GM19193 (cell line): ENCODE results near the gene IFITM1.

ENCODE experiments used
- POLR2A ChIP-seq: IDR thresholded peaks from 4 replicates; pipeline ENCODE4 v1.6.1; 2011; ENCODE audit not compliant: insufficient read depth, insufficient read length; ENCODE audit errors: extremely low read depth

The IFITM1 gene

DNA sequence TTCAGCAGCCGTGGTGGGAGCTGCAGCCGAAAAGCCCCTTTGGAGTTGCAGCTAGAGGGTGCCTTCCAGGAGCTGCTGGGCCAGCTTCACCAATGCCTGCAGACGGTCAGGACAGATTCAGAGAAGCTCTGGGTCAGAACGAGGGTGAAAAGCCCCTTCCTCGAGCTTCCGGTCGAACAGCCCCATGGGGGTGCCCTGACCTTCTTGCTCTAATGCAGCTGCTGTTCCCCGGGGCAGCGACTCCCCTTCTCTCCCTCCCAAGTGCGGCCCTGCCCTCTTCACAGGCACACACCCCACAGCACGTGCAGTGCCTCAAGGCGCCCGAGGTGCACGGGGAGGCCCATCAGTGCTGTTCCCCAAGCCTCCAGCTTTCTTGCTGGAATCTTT lies 16.5 kb downstream of the IFITM1 start:
- TF ChIP-seq POLR2A = no peak

DNA sequence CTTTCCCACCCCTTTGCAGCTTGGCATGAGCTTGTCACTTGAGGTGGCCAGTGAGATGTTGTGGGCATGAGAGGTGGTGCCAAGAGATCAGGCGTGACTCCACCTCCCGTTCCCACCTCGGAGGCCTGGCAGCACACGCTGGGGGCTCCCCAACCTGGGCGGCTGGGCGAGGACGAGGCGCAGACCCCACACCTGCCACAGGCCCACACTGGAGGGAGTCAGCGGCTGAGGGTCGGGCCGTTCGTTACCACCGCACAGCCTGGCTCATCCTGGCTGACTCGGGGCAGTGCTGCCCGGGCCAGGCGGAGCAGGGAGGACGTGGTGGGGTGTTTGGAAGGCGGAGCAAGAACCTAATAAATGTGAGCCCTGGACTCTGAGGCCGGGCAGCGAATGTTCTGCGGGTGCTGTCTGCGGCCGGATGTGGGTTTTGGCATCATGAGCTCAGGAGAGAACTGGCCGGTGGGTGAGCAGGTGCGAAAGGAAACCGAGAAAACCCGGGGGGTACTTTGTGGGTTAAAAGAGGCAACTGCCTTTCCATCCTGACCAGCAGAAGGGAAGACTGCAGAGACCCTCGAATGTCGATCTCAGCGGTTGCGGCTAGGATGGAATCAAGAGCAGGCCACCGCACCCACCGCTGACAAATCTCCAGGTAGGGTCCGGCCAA lies 17.0 kb downstream of the IFITM1 start:
- TF ChIP-seq POLR2A = no peak

DNA sequence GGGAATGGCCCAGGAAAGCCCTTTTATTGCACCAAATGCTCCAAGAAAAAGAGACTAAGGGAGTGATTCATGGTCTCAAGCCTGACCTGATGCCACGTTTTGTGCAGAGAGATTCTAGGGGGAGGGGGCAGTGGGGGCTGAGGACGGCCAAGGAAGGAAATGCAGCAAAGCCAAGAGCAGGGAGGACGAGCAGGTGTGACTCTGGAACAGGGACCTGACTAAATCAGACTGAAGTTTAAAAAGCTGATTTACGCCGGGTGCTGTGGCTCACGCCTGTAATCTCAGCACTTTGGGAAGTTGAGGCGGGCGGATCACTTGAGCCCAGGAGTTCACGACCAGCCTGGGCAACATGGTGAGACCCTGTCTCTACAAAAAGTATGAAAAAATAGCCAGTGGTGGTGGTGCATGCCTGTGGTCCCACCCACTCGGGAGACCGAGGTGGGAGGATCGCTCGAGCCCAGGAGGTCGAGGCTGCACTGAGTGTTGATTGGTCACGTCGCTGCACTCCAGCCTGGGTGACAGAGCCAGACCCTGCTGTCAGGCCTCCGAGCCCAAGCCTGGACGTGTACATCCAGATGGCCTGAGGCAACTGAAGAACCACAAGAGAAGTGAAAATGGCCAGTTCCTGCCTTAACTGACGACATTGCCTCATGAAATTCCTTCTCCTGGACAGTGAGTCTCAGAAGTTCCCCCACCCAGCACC lies 17.7 kb downstream of the IFITM1 start:
- TF ChIP-seq POLR2A = no peak

DNA sequence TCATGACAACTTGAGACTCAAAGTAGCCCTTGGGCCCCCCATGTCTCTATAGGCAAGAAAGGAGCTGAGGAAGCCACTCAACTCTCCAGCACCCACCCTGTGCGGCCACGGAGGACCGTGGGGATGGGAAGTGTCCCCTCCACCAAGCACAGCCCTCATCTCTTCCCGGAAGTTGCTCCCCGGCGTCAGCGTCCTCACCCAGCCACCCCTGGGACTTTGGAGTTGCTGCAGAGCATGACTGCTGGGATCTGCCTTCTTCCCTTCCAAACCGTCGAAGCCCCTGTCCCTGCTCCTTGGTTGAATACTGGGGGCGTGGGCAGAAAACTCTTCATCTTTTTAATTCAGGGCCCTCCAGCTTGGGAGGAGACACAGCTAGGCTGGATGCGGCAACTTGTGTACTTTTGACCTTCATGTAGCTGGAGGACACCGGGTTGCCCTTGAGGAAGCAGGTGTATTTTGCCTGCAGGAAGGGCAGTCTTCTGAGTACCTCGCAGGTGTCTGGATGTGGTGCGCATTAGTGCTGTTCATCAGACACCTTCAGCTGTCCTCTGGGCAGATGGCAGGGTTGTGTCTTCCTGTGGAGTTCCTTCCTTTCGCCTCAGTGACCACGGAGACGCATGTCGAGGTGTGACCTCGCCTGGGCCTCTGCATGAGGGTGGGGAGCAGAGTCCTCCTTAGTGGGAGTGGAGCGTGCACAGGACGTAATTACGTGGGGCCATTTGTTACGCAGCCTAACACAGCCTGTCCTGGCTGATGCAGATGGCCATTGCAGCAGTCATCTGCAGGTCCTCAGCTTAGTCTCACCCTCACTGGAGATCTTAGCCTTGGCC lies 19.0 kb downstream of the IFITM1 start:
- no peak for TF ChIP-seq POLR2A

DNA sequence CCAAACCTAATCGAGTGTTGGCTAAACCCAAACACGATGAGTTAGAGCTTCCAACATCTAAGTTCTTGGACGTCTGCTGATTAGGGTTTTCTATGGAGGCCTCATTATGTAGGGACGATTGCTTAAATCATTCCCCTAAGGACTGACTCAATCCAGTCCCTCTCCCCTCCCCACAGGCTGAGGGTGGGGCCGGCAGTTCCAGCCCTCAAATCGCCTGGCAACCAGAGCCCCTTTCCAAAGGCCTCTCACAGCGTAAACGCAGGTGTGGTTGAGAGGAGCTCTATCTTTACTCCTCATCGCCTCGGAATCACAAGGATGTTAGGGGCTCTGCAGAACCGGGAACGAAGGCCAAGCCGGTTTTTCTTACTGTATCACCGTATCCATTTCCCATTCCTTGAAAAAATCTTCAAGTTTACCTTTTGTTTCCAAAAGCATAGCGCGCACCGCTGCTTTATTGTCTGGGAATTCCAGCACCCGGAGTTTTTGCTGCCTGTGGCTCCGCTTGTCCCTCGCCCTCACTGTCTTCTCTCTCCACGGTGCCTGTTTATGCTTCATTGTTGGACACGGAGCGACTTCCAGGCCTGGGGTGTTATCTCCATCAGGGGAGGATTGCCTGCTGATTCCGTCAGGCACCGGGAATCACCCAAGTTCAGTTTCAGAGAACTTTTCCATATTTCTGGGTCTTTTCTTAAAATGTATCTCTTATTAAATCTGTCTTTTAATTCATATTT lies 20.6 kb downstream of the IFITM1 start:
- TF ChIP-seq POLR2A = no peak

DNA sequence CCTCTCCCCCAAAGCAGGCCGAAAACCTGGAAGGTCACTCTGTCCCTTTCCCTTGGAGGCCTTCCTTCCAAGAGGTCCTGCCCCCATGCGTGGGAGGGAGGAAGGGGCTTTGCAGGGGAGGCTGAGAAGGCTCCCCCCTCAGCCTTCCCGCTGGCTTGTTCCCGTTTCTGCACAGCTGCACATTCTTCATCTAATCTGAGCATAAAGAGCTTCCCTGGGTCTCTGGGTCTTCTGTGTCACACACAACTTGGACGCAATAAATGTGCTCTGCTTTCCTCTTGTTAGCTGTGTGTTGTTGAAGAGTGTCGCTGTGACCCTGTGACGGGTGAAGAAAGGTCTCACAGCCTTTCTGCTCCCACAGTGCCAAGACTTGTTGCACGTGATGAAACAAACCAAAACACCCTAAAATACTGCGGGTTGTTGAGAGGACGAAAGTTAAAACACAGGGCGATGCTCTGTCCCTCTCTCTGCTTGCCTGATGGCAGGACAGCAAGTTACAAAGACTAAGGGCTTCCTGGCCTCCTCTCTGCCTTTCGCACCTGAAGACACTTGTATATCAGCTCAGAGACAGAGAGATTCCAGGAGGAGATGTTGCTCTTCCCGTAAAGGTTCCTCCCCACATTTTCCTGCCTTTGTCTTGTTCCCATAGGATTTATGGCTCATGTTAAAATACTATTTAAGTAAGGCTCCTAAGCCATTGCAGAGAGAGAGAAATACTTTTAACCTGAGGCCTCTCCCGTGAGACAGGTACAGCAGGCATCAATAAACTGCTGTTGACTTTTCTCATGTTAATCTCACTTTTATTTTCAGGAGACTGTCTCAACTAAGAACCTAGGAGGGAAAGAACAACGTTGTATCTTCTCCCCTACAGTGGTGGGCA lies 22.2 kb downstream of the IFITM1 start:
- no peak for TF ChIP-seq POLR2A

DNA sequence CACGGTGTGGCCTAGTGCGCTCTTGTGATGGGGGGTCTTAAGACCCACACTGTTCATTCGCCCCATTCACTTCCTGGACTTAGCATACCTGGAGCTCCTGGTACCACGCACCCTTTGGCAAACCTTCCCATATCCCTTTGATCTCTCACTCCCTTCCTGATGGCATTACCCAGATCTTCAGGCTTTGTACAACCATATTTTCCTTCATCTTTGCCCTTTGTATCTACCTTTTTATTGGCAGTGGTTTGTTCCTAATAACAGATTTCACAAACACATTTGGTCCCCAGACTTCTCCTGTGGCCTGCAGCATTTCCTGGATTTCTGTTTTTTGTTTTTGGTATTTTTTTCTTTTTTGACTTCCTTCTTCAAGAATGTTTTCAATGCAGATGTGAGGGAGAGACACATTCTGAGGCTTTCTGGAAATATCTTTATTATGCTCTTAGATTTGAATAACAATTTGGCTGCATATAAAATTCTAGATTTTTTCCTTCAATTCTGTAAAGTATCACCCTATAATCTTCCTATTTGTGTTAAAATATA lies 22.9 kb downstream of the IFITM1 start:
- no peak for TF ChIP-seq POLR2A

DNA sequence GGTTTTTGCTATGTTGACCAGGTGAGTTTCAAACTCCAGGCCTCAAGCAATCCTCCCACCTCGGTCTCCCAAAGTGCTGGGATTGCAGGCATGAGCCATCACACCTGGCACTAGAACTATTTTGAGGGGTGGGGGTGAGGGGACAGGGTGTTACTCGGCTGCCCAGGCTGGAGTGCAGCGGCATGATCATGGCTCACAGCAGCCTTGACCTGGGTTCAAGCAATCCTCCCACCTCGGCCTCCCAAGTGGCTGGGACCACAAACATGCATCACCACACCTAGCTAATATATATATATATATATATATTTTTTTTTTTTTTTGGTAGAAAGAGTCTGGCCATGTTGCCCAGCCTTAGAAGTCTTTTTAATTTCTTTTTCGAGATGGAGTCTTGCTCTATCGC lies 23.9 kb downstream of the IFITM1 start:
- TF ChIP-seq POLR2A = no peak

DNA sequence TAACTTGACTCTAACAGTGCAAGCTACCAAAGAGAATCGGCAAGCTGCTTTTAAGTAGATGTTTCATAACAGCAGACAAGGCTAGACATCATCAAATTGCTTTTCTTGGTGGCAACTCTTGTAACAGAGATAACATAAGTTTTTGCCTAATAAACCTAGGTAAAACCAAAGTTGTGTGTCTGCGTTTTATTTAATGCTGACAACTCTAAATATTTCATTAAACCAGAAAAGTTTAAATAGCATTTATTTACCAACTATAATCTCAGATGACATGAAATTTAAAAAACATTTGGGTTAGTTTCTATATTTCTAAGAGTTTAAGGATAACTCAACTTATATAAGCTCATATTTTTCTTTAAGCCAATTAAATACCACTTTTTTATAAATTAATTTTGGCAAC lies 26.1 kb downstream of the IFITM1 start:
- TF ChIP-seq POLR2A = no peak

DNA sequence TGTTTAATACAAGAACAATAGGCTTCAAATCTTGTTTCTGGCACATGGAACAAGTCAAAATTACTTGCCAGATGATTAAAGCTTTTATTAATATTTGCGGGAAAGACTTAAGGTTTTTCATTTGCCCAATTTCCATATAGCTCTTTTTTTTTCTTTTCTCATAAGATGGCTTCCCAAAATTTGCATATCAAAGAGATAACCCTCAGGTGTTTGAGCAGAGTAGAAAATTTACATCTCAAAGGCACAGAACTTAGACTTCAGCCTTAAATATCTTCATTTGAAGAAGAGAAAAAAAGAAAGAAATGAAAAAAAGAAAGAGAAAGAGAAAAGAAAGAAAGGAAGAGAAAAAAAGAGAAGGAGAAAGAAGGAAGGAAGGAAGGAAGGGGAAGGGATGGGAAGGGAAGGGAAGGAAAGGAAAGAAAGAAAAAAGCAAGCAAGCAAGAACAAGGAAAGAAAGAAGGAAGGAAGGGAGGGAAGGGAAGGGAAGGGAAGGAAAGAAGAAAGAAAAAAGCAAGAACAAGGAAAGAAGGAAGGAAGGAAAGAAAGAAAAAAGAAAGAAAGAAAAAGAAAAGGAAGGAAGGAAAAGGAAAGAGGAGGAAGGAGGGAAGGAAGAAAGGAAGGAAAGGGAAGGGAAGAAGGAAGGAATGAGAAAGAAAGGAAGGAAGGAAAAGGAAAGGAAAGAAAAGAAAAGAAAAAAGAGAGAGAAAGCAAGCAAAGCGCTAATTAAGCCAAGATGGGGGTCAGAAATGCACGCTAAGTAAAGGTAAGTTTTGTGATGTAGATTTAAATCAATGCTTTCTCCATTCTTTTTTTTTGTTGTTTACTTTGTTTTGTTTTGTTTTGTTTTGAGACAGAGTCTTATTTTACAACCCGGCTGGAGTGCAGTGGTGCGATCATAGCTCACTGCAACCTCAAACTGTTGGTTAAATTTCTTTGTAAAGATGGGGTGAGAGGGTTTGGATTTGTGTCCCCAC lies 27.0 kb downstream of the IFITM1 start:
- TF ChIP-seq POLR2A = no peak

DNA sequence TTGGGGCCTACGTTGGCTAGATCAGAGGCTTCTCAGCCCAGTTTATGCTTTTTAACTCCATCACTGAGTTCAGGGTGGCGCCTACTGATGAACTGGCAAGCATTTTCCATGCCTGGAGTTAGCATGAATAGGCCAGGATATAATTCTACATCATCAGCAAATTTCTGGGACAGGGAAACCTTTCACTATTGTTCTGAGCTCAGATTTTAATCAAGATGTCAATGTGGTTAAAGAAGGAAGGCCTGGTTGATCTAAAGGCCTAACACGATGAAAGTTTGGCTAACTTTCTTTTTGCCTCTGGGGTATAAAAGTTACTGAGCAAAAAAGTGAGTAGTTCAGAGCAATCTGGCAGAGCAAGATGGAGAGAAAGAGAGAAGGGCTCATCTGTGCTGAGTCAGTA lies 28.5 kb downstream of the IFITM1 start:
- TF ChIP-seq POLR2A = no peak

DNA sequence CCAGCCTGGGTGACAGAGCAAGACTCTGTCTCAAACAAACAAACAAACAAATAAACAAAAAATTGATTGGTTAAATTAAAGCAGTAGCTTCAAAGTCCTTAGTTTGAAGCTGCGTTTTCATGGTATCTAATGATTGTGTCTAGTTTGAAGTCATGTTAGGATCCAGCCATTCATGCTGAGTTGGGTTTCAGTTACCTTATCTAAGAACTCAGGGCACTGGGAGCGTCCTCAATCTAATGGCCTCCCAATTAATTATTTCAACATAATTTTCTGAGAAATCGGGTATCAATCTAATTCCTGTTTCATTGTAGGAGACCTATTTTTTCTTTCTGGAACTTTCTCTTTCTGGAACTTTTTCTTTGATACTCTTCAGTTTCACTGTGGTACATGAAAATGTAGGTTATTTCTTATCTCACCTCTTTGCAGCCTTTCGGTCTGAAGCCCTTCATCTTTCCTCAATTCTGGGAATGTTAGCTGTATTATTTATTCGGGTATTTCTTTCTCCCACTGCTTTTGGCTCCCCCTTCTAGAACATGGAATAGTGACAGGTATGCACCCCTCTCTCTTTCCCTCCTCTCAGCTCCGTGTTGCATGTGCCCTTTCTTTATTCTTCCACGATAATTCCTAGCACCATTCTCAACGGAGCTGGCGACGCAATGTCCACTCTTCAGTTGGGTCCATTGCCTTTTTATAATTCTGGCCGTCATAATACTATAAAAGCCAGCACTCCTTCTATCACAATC lies 31.2 kb downstream of the IFITM1 start:
- no peak for TF ChIP-seq POLR2A
